22Rv1 (cell line): Measurements from ENCODE around the gene PLP1.

Source experiments
- CTCF ChIP-seq: fragments of 450-650 bp; IDR thresholded peaks from 2 replicates; pipeline ENCODE4 v1.5.1; 2017; ENCODE audit warnings: mild to moderate bottlenecking
- ZFX ChIP-seq: fragments of 450-650 bp; IDR thresholded peaks from 2 replicates; pipeline ENCODE4 v1.6.1; 2017; ENCODE audit warnings: antibody characterized with exemption, borderline replicate concordance

GRCh38 chrX:103839404-103839803, 62.8 kb downstream of the PLP1 start:
- TF ChIP-seq CTCF, result no peak
- TF ChIP-seq ZFX, result no peak
